T-helper 17 cell (primary cell): ENCODE data around the gene IPO13. TPM values are rescaled to one million over a fixed set of nuclear protein-coding genes. Genes with fewer than 3 reads are reported as not detected.
A peak's percentile ranks its signal among the peaks of the same experiment; 100 is the strongest.

Experiments
- ATAC-seq: fragments of 150-1000 bp; cut with Tn5 transposase; 2 replicates; pipeline ENCODE4 v1.10.0; 2021; ENCODE audit warnings: mild to moderate bottlenecking, moderate library complexity
- DNase-seq, 3 donors: peaks; one replicate each; pipeline versions ENCODE4 v3.0.0 to v3.0.0-alpha.2; 2020 to 2021
- H3K9me3 ChIP-seq: one replicate; pipeline ENCODE4 v1.7.0; 2013; ENCODE audit warnings: low read length, mild to moderate bottlenecking; ENCODE audit not compliant: control insufficient read depth, poor library complexity, severe bottlenecking
- H3K27ac Mint-ChIP-seq: one replicate; pipeline ENCODE4 v1.8.0; 2022; ENCODE audit warnings: mild to moderate bottlenecking, moderate library complexity, mixed read lengths
- H3K27me3 Mint-ChIP-seq: one replicate; pipeline ENCODE4 v1.8.0; 2022; ENCODE audit warnings: mixed read lengths
- H3K36me3 Mint-ChIP-seq: one replicate; pipeline ENCODE4 v1.8.0; 2022; ENCODE audit warnings: low read depth, mixed read lengths
- H3K4me1 Mint-ChIP-seq: one replicate; pipeline ENCODE4 v1.8.0; 2022; ENCODE audit warnings: mild to moderate bottlenecking, mixed read lengths
- H3K4me3 Mint-ChIP-seq: one replicate; pipeline ENCODE4 v1.8.0; 2022; ENCODE audit warnings: mild to moderate bottlenecking, moderate library complexity, mixed read lengths
- total RNA-seq, 4 donors: library from RNA in 2 of 4; stranded (reverse) in 2 of 4; gene quantifications; one replicate each; pipeline ENCODE4 v1.2.3 and lab custom pipeline; 2022 to 2026

Gene IPO13
- total RNA-seq, 2 donors from 2014 or later = 10.6 to 12.5 TPM

DNA sequence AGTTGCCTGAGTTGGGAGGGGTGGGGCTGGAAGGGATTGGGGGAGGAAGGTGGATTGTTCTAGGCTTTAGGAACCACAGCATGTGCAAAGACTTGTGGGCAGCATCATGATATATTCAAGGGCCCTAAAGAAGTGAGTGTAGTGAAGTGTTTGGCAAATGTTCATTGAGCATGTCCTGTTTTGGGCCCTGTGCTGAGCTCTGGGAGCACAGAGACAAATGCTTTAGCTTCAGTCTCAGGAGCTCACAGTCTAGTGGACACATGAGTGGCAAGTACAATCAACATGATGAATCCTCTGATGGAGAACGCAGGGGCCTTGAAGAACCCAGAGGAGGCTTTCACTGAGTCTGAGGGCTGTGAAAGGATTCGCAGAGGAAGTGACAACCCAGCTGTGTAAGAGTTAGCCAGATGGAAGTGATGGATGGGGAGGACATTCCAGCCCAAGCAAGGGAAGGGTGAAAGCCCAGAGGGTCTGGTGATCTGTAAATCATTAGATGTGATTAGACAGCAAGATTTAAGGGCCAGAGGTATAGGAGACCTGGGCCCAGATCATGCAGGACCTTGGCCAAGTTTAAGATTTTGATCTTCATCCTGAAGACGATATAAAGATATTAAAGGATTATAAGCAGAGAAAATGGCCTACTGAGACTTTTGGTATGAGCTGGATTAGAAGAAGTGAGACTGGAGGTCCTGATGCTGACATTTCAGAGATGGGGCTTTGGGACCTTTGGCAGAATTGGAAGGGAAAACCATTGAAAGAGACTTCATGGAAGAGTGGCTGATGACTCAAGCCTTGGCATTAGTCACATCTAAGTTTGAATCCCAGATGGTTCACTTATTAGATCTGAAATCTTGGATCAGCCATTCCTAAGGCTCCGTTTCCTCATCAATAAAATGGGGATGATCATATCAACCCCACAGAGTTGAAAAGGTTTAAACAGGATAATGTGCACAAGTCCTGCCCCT lies 4.6 kb downstream of the IPO13 start:
- ATAC-seq (no peak), DNase-seq (no peak)
- no peaks in the 10 kb centered on the region for H3K9me3 ChIP-seq
- Mint-ChIP-seq H3K4me1 (peaks cover 36% of the 10 kb centered on the region), H3K27ac (peak overlapping the region; percentile 37), H3K4me3 (no peak overlapping the region), H3K27me3 (no peaks in the 10 kb centered on the region), H3K36me3 (peaks cover 7% of the 10 kb centered on the region)

DNA sequence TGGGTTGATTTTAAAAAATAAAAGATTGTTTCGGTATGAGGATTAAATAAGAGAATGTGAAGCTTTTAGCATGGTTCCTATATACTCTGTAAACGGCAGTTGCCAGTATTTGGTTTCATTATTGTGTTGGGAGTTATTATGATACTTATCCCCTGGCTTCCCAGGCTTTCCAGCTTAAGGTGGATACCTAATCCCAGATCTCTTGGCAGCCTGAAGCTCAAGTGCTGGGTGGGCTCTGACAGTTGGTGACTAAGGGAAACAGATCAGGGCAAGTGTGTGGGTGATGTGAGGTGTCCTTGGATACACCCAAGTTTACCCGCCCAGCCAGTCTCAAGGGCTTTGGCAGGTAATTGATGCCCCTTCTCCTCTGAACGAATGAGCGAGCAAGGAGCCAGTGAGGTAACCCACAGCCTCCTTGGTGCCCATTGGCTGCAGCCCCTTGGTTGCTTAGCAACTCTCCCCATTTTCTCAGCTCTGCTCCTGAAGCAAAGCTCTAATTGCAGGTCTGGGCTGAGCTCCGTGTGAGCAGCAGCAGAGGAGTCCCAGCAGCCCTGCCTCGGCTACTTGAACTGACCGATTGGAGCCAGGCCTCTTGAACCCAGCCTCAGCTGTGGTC lies 6.1 kb downstream of the IPO13 start:
- Mint-ChIP-seq H3K4me1 (peaks cover 31% of the 10 kb centered on the region), H3K27ac (no peak overlapping the region), H3K27me3 (no peaks in the 10 kb centered on the region), H3K4me3 (no peak overlapping the region), H3K36me3 (peaks cover 10% of the 10 kb centered on the region)
- no peak for DNase-seq
- no peaks in the 10 kb centered on the region for H3K9me3 ChIP-seq
- no peak for ATAC-seq

DNA sequence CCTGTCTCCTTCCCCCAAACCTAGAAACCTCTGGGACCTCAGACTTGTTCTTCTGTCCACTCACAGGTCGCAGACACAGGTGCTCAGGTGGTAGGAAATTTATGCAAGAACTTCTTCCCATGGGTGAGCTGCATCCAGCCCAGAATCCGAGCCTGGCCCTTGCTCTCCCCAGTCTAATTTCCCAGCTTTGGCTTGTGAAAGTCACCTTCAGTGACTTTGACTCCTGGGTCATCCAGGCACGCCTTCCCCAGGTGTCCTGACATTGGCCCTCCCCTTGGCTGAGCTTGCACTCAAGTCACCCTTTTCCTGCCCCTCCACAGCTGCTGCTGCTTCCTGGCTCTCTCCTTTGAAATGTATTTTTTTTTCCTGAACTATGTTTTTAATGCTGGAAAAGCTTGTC lies 6.6 kb downstream of the IPO13 start:
- Mint-ChIP-seq H3K36me3 (peaks cover 10% of the 10 kb centered on the region), H3K27ac (no peak overlapping the region), H3K4me1 (peaks cover 27% of the 10 kb centered on the region), H3K4me3 (no peak overlapping the region), H3K27me3 (no peaks in the 10 kb centered on the region)
- no peak for DNase-seq
- no peaks in the 10 kb centered on the region for H3K9me3 ChIP-seq
- ATAC-seq = no peak

DNA sequence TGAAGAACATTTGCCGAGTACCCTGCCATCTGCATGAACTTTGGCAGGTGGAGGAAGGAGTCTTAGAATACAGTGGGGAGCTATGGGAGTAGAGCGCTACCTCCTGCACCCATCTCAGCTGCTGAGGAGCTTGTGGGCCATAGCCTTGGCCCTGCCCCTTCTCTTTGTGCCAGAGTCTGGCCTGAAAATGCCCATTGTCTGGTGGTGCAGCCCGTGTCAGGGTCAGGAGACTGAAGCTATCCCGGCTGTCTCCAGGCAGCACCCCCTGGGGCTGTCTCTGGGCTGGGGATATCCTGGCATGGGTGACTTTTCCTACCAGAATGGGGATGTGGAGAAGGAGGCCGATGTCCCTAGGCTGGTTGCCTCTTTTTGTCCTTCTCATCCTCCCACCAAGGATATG lies 7.3 kb downstream of the IPO13 start:
- Mint-ChIP-seq H3K4me1 (peaks cover 23% of the 10 kb centered on the region), H3K4me3 (no peak overlapping the region), H3K27me3 (no peaks in the 10 kb centered on the region), H3K27ac (no peak overlapping the region), H3K36me3 (peaks cover 10% of the 10 kb centered on the region)
- ATAC-seq (no peak), DNase-seq (no peak)
- H3K9me3 ChIP-seq = no peaks in the 10 kb centered on the region

DNA sequence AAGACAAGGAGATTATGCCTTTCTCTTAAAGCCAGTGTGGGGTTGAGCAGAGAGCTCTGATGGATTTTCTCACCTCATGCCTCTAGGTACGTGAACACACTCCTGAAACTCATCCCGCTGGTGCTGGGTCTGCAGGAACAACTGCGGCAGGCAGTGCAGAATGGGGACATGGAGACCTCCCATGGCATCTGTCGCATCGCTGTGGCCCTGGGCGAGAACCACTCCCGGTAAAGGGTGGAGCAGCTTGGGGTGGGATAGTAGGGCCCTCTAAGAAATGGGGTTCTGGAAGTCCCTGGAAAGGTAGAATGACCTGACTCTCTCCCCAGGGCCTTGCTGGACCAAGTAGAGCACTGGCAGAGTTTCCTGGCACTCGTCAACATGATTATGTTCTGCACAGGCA lies 9.5 kb downstream of the IPO13 start:
- ATAC-seq (no peak), DNase-seq (no peak)
- peaks cover 5% of the 10 kb centered on the region for H3K36me3 Mint-ChIP-seq
- H3K27ac Mint-ChIP-seq = no peak overlapping the region
- H3K27me3 Mint-ChIP-seq = no peaks in the 10 kb centered on the region
- peaks cover 14% of the 10 kb centered on the region for H3K4me1 Mint-ChIP-seq
- no peaks in the 10 kb centered on the region for H3K9me3 ChIP-seq
- no peak overlapping the region for H3K4me3 Mint-ChIP-seq

DNA sequence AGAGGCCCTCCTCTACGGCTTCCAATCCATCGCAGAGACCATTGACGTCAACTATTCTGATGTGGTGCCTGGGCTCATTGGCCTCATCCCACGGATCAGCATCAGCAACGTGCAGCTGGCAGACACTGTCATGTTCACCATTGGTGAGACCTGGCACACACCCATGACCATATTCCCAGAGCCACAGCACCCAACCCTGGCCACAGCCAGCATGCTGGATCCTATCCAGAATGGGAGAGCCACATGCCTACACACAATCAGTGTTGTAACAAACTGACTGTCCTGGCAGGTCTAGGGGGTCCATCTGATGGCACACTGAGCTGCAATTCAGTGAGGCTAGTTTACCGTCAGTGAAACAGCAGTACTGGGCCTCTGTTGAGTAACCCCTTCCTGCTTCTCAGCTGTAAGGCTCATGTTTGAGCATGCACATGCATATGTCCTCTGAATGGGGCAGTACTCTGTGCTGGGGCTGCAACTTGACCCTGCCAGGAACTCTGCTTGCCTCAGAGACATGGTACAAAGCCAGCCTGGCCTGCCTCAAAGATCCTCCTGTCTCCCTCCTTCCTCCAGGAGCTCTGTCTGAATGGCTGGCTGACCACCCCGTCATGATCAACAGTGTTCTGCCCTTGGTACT lies 10.8 kb downstream of the IPO13 start:
- Mint-ChIP-seq H3K27ac (no peak overlapping the region), H3K36me3 (peaks cover 10% of the 10 kb centered on the region), H3K4me1 (peaks cover 14% of the 10 kb centered on the region), H3K27me3 (no peaks in the 10 kb centered on the region), H3K4me3 (no peak overlapping the region)
- DNase-seq = no peak
- ATAC-seq = no peak
- H3K9me3 ChIP-seq = no peaks in the 10 kb centered on the region

DNA sequence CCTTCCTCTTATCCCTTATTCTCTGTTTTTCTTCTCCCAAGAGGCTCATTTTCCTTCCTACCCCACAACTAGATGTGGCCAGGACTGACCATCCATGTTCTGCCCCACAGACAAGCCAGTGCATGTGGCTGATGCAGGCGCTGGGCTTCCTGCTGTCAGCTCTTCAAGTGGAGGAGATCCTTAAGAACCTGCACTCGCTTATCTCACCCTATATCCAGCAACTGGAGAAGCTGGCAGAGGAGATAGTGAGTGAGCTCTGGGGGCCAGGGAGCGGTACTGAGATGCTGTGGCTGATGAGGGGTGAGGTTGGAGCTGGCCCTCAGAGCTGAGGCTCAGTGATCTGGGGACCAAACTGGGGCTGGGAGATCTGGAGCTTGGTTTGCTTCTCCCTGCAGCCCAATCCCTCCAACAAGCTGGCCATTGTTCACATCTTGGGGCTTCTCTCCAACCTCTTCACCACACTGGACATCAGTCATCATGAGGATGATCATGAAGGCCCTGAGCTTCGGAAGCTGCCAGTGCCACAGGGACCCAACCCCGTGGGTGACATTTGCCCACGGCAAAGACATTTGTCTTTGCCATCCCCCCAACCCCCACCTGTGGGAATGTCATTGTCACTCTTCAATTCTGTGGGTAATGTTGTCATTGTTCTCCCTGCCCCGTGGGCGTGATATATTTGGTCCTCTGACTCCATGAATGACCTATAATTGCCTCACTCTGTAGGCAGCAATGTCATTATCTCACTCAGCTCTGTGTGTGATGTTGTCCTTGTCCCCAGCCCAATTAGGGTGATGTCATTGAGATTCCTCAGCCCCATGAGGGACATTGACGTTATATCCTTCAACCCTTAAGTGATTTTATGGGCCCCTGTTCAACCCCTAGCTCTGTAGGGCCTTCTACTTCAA lies 11.9 kb downstream of the IPO13 start:
- Mint-ChIP-seq H3K27me3 (no peaks in the 10 kb centered on the region), H3K4me3 (no peak overlapping the region), H3K36me3 (peaks cover 10% of the 10 kb centered on the region), H3K4me1 (peaks cover 14% of the 10 kb centered on the region), H3K27ac (no peak overlapping the region)
- no peak for ATAC-seq
- no peak for DNase-seq
- no peaks in the 10 kb centered on the region for H3K9me3 ChIP-seq

DNA sequence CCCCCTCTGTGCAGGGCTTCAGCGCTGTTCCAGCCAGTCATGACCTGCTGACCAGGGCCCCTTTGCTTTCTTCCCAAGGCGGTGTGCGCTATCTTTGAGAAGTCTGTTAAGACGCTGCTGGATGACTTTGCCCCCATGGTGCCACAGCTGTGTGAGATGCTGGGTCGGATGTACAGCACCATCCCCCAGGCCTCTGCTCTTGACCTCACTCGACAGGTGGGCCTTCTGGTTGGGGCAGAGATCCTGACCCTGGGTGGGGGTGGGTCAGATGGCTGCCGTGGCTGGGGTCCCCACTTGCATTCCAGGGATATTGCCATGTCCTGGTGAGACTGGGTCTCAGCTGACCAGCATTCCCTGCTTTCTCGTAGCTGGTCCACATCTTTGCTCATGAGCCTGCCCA lies 14.0 kb downstream of the IPO13 start:
- no peaks in the 10 kb centered on the region for H3K9me3 ChIP-seq
- H3K4me3 Mint-ChIP-seq = no peak overlapping the region
- DNase-seq (no peak), ATAC-seq (no peak)
- peaks cover 10% of the 10 kb centered on the region for H3K36me3 Mint-ChIP-seq
- no peaks in the 10 kb centered on the region for H3K27me3 Mint-ChIP-seq
- peaks cover 6% of the 10 kb centered on the region for H3K4me1 Mint-ChIP-seq
- H3K27ac Mint-ChIP-seq = no peak overlapping the region

DNA sequence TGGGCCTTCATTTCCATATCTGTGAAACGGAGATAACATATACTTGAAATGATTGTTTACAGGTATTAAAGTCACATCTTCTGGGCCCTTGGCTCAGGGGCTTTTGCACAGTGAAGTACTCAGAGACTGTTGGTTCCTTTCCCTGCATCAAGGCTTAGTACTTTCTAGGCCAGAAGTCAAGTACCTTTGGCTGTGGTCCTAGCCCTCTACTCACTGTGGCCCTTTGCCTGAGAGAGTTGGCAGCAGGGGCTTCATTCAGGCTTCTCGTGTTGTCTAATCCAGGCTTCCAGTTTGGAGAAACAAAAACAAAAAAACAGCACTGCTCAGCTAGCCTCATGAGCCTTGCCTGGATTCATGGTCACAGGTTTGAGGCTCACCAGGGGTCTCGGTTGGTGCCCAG lies 14.9 kb downstream of the IPO13 start:
- H3K9me3 ChIP-seq = no peaks in the 10 kb centered on the region
- Mint-ChIP-seq H3K4me1 (peaks cover 6% of the 10 kb centered on the region), H3K27ac (no peak overlapping the region), H3K27me3 (no peaks in the 10 kb centered on the region), H3K4me3 (no peak overlapping the region), H3K36me3 (peaks cover 10% of the 10 kb centered on the region)
- ATAC-seq (no peak), DNase-seq (no peak)

DNA sequence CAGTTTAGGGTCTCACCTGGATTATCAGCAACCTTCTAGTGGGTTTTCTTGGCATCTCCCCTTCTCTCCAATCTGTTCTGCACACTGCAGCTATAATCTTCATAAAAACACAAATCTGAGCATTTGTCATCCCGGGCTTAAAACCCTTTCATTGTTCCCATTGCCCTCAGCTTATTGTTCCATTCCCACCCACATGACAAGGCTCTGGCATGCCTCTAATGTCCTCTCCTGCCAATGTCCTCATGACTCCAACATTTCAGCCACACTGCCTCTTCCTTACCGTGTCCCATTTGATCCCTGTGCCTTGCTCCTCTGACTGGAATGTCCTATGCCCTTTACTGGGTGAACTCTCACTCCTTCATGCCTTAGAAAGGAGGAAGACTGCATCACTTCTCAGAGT lies 15.6 kb downstream of the IPO13 start:
- H3K4me3 Mint-ChIP-seq = no peak overlapping the region
- ATAC-seq = no peak
- no peak overlapping the region for H3K27ac Mint-ChIP-seq
- peaks cover 6% of the 10 kb centered on the region for H3K4me1 Mint-ChIP-seq
- H3K9me3 ChIP-seq = no peaks in the 10 kb centered on the region
- no peaks in the 10 kb centered on the region for H3K27me3 Mint-ChIP-seq
- peaks cover 7% of the 10 kb centered on the region for H3K36me3 Mint-ChIP-seq
- DNase-seq = no peak

DNA sequence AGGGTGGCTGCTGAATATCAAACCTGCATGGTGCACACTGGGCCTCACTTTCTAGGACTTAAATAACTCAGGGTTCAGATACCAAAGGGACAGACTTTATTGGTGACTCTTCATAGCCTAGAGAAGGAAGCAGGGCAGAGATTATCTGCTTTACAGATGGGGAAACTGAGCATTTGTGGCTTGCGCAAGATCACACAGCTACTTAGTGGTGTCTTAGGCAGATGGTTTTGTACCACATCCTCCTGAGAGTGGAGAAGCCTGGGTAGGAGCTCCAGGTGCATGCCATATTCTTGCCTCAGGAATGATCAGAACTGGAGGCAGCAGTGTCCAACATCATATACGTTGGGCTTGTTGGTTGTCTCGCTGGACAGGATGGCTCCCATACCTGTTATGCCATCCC lies 16.3 kb downstream of the IPO13 start:
- DNase-seq = no peak
- Mint-ChIP-seq H3K4me1 (peaks cover 6% of the 10 kb centered on the region), H3K36me3 (peaks cover 6% of the 10 kb centered on the region), H3K4me3 (no peak overlapping the region), H3K27ac (no peak overlapping the region), H3K27me3 (no peaks in the 10 kb centered on the region)
- H3K9me3 ChIP-seq = no peaks in the 10 kb centered on the region
- ATAC-seq = no peak

DNA sequence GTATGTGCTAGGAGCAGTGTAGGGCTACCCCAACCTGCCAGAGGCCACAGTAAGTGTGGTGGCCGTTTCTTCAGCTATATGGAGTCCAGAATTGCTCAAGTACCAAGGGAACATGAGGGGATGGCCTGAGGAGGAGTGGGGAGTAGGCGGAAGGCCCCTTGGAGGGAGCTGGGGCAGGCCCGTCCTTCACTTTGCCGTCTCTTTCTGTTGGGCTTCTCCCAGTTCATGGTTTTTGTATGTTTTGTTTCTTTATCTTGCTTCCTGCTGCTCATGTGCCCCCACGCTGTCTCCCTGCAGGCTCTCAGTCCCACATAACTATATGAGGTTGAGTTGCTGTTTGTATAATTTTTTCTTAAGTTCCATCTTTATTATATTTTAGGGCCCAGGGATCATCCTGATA lies 17.1 kb downstream of the IPO13 start:
- Mint-ChIP-seq H3K36me3 (peaks cover 6% of the 10 kb centered on the region), H3K4me1 (peaks cover 6% of the 10 kb centered on the region), H3K27ac (no peak overlapping the region), H3K27me3 (no peaks in the 10 kb centered on the region), H3K4me3 (no peak overlapping the region)
- no peaks in the 10 kb centered on the region for H3K9me3 ChIP-seq
- no peak for ATAC-seq
- DNase-seq = no peak

DNA sequence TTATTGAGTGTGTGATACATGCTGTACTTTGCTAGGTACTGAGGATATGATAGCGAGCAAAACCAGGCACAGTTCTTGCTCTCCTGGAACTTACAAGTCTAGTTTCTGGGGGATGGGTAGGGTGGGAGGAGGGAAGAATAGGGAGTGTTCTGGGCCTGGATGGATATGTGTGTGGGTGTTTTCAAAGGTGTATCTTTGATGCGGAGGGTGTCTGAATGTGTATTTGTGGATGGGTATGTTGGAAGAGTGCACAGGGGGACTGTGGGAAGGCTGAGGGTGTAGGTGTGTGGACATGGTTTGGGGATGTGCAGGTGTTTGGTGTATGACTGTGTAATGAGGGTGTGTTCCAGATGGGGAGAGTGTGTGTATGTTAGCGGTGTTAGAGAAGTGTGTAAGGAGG lies 18.6 kb downstream of the IPO13 start:
- Mint-ChIP-seq H3K27me3 (no peaks in the 10 kb centered on the region), H3K4me1 (peaks cover 17% of the 10 kb centered on the region), H3K36me3 (peaks cover 6% of the 10 kb centered on the region), H3K27ac (no peak overlapping the region), H3K4me3 (no peak overlapping the region)
- ATAC-seq (no peak), DNase-seq (no peak)
- H3K9me3 ChIP-seq = no peaks in the 10 kb centered on the region
